T-helper 2 cell treated with Interferon-gamma antibody and Interleukin-4, amounts not matched to agents 5 μg/mL and 100 μg/mL, for 36 hours (primary cell): ENCODE results near the gene SLC35B2.

Experiments
- DNase-seq: peaks from one replicate; pipeline ENCODE4 v3.0.0; 2021; ENCODE audit warnings: low spot score
- H3K27ac Mint-ChIP-seq: one replicate; pipeline ENCODE4 v1.8.0; 2021; ENCODE audit warnings: mild to moderate bottlenecking, mixed read lengths
- H3K27me3 Mint-ChIP-seq: one replicate; pipeline ENCODE4 v1.8.0; 2021; ENCODE audit warnings: low read depth, mixed read lengths
- H3K36me3 Mint-ChIP-seq: one replicate; pipeline ENCODE4 v1.8.0; 2021; ENCODE audit warnings: low read depth, mixed read lengths
- H3K4me1 Mint-ChIP-seq: one replicate; pipeline ENCODE4 v1.8.0; 2021; ENCODE audit warnings: low read depth, mixed read lengths
- H3K4me3 Mint-ChIP-seq: one replicate; pipeline ENCODE4 v1.8.0; 2022; ENCODE audit warnings: mild to moderate bottlenecking, moderate library complexity, mixed read lengths
- H3K9me3 Mint-ChIP-seq: one replicate; pipeline ENCODE4 v1.8.0; 2021; ENCODE audit warnings: mixed read lengths

Gene SLC35B2

DNA sequence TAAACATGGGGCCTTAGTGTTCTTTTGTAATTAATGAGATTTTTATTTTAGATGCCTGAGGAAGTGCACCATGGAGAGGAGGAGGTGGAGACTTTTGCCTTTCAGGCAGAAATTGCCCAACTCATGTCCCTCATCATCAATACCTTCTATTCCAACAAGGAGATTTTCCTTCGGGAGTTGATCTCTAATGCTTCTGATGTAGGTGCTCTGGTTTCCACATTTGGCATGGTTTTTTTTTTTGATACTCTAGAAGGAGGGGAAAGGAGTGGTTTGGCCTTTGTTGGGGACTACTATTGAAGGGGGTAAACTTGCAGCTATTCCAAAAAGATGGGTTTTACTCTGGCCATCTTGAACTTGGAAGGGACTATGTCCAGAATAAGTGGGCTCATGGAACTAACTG, 8.7 kb downstream of the SLC35B2 start:
- Mint-ChIP-seq H3K36me3 (peaks cover 64% of the 10 kb centered on the region), H3K4me3 (peak overlapping the region; percentile 98), H3K27ac (peak overlapping the region; percentile 97), H3K27me3 (peaks cover 2% of the 10 kb centered on the region), H3K9me3 (no peaks in the 10 kb centered on the region), H3K4me1 (peaks cover 41% of the 10 kb centered on the region)
- DNase-seq = no peak

DNA sequence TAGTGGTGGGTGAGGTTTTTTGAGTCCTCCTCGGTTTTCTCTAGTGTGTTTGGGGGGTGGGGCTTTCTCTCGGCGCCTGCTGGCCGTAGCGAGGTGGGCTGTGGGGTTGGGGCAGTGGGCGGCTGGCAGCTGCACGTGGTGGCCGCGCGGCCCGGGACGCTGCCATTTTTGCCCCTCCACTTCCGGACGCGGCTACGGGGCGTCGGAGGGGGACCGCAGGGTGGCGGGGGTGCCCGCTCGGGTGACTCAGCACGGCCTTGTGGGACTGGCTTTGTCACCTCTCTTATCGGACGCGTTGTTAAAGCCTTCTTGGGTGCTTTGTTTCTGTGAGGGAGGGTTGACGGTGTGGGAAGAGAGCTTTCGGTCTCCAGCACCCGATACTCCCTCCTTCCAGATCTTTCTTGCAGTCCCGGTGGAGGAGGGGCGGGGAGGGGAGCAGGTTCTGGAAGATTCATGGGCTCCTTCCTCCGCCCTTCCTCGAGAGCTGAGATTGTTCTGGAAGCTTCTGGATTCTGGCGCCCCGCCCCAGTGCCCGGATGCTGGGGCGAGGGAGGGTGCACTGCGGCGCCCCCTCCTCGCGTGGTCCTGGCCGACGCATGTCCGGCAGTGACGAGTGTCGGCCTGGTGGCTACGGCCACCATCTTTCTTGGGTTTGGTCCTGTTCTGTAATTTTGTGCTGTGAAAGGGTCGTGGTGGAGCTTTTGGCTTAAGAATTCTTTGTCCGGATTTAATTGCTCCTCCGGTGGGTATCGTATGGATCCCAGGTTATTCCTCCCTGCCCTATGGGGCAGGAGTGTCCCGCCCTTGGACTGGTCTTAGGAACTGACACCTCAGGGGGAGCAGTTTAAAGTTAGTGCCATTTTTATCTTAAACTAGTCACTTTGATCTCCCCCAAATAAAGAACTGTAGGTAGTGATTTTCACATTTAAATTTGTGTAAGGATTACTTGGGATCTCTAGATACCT, 9.7 kb downstream of the SLC35B2 start:
- Mint-ChIP-seq H3K9me3 (no peaks in the 10 kb centered on the region), H3K27ac (peak overlapping the region; percentile 97), H3K36me3 (peaks cover 54% of the 10 kb centered on the region), H3K4me1 (peaks cover 33% of the 10 kb centered on the region), H3K27me3 (peaks cover 2% of the 10 kb centered on the region), H3K4me3 (peak overlapping the region; percentile 98)
- peak; percentile 86 for DNase-seq

DNA sequence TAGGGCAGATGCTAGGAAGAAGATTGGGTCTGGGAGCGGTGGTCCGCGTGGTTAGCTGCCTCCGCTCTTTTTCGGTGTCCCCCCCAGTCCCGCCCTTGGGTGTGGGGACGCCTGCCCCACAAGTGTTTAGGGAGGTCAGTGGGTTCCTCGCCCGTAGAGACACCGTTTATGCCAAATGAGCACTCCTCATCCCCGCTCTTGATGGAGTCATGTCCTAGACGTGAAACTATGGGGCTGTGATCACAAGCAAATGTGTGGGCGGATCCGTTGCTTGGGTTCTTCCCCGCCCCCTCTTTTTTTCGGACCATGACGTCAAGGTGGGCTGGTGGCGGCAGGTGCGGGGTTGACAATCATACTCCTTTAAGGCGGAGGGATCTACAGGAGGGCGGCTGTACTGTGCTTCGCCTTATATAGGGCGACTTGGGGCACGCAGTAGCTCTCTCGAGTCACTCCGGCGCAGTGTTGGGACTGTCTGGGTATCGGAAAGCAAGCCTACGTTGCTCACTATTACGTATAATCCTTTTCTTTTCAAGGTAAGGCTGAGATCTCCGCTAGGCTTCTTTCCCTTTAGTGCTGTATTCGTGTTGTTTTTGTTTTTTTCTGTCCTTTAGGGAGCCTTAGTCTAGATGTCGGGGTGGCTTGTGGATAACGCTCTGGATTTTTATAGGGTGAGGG, 10.5 kb downstream of the SLC35B2 start, which contains the start of gene HSP90AB1:
Gene HSP90AB1, plus strand, starts transcription at position 439 of the 675 bp plus-strand sequence. CDS start 1,529 bp downstream, outside the sequence.
- H3K4me1 Mint-ChIP-seq = peaks cover 31% of the 10 kb centered on the region
- H3K4me3 Mint-ChIP-seq = peak within 1 kb of the TSS; percentile 98
- H3K27ac Mint-ChIP-seq = peak within 1 kb of the TSS; percentile 97
- H3K36me3 Mint-ChIP-seq = peaks cover 46% of the 10 kb centered on the region
- H3K27me3 Mint-ChIP-seq = peaks cover 2% of the 10 kb centered on the region
- no peaks in the 10 kb centered on the region for H3K9me3 Mint-ChIP-seq
- DNase-seq = peak; percentile 98

DNA sequence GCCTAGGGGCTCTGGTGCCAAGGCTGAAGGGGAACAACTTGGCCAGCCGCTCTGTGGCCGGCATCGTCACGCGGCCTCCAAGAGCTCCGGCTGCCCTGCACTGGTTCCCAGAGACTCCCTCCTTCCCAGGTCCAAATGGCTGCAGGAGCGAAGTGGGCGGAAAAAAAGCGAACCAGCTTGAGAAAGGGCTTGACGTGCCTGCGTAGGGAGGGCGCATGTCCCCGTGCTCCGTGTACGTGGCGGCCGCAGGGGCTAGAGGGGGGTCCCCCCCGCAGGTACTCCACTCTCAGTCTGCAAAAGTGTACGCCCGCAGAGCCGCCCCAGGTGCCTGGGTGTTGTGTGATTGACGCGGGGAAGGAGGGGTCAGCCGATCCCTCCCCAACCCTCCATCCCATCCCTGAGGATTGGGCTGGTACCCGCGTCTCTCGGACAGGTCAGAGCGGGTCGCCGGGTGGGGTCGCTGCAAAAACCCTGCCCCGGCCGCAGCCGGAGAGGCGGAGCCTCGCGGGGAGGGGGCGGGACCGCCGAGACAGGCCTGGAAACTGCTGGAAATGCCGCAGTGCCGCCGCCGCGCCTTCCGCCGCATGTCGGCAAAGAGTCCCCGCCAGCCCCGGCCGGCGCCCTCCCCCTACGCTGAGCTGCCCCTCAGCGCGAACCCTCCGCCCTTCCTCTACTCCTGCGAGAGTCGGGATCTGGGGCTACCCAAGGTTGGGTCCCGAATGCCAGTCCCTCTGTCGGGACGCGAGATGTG, 11.2 kb downstream of the SLC35B2 start:
- Mint-ChIP-seq H3K27ac (peak overlapping the region; percentile 97), H3K27me3 (peaks cover 2% of the 10 kb centered on the region), H3K36me3 (peaks cover 40% of the 10 kb centered on the region), H3K9me3 (no peaks in the 10 kb centered on the region), H3K4me3 (peak overlapping the region; percentile 98), H3K4me1 (peaks cover 29% of the 10 kb centered on the region)
- DNase-seq = peak; percentile 91

DNA sequence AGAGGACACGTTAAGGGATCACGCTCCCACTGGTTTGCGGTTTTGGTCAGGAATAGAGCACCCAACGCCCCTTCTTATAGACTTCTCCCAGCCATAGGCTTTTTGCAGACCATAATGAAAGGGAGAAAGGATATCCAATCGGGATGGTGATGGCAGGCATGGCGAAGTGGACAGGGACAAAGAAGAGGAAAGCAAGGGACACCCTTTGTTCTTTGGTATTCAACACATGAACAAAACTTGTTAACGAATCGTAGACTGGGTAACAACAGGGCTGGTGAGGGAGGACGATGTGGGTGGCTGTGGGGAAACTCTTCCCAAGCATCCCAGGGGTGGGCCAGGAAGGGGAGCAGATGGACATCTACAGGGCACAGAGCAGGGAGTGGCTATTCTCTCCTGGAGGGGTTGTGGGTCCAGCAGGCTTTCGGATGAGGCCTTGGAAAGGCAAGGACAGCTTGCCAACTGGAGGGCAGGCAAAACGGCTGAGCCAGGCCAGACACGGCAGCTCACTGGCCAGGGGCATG, 11.9 kb downstream of the SLC35B2 start:
- peaks cover 33% of the 10 kb centered on the region for H3K36me3 Mint-ChIP-seq
- H3K9me3 Mint-ChIP-seq = no peaks in the 10 kb centered on the region
- DNase-seq = no peak
- H3K4me1 Mint-ChIP-seq = peaks cover 29% of the 10 kb centered on the region
- H3K27ac Mint-ChIP-seq = peak overlapping the region; percentile 80
- H3K4me3 Mint-ChIP-seq = peak overlapping the region; percentile 98
- H3K27me3 Mint-ChIP-seq = peaks cover 2% of the 10 kb centered on the region

DNA sequence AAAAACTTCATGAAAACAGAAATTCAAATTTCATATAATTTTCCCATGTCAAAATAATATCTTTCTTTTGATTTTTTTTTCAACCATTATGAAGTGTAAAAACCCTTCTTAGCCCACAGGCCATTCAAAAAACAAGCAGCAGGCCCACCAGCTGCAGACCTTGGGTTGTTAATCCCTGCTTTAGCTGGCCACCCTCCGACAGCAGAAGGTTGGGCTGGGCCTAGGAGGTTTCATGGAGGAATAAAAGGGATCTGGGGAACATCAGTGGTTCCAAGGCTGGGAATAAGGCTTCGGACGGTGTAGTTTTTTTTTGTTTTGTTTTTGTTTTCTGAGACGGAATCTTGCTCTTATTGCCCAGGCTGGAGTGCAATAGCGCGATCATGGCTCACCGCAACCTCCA, 14.0 kb downstream of the SLC35B2 start:
- no peak for DNase-seq
- Mint-ChIP-seq H3K36me3 (peaks cover 12% of the 10 kb centered on the region), H3K4me3 (no peak overlapping the region), H3K9me3 (no peaks in the 10 kb centered on the region), H3K27ac (no peak overlapping the region), H3K27me3 (peaks cover 2% of the 10 kb centered on the region), H3K4me1 (peaks cover 12% of the 10 kb centered on the region)

DNA sequence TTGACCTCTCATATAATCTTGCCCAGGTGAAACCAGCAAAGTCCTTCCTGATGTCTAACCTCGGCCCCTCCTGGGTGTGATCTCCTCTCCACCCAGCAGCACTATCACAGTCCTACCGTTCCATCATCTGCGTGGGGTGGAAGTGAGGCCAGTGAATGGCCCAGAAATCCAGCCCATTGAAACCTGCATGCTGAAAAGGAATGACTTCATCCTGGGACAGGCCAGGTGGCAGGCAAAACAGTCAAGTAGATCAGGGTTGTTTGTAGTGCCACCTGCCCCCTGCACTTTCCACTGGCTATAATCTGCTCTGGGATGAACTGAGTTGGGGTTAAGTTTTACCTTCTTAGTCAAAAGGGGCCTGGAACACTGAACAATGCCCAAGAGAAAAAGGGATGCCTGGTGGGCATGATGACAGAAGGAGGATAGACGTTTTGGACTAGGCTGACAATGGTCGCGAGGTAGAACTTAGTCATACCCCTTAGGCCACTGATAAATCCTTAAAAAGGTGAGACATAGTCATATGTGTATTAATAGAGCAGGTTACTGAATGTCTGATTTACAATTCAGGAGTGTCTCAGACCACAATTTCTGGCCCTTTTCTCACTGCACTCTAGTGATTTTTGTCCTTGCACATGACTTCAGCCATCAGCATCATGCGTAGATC, 18.5 kb downstream of the SLC35B2 start:
- H3K4me3 Mint-ChIP-seq = peak overlapping the region; percentile 91
- no peaks in the 10 kb centered on the region for H3K36me3 Mint-ChIP-seq
- peak overlapping the region; percentile 29 for H3K27ac Mint-ChIP-seq
- DNase-seq = no peak
- no peaks in the 10 kb centered on the region for H3K27me3 Mint-ChIP-seq
- H3K4me1 Mint-ChIP-seq = peaks cover 8% of the 10 kb centered on the region
- no peaks in the 10 kb centered on the region for H3K9me3 Mint-ChIP-seq

DNA sequence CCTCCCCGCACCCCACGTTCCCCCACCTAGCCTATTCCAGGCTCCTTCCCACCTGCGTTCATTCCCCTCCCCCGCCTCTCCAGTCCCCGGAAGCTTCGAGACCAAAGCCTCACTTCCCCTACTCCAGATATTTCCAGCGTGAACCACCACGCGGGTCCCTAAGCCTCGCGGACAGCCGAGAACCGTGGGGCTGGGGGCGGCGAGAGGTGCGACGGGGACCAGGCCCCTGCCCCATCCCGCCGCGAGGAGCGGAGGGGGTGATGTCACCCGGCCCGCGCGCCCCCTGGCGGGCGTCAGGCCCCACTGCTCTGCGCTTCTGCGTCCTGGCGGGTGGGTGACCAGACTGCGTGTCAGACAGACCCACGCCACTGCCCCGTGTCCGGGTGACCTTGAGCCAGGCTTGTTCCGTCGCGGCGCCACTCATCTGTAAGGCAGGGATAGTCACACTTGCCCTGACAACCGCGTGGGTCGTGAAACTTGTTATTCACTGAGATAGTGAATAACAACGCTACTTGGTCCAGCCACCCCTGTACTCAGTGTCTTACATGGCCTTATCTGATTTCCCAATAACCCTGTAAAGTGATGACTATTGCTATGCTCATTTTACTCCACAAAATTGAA, 19.4 kb downstream of the SLC35B2 start:
- H3K36me3 Mint-ChIP-seq = peaks cover 1% of the 10 kb centered on the region
- peaks cover 9% of the 10 kb centered on the region for H3K4me1 Mint-ChIP-seq
- H3K27me3 Mint-ChIP-seq = no peaks in the 10 kb centered on the region
- DNase-seq = peak; percentile 92
- no peaks in the 10 kb centered on the region for H3K9me3 Mint-ChIP-seq
- H3K27ac Mint-ChIP-seq = peak overlapping the region; percentile 96
- peak overlapping the region; percentile 91 for H3K4me3 Mint-ChIP-seq

DNA sequence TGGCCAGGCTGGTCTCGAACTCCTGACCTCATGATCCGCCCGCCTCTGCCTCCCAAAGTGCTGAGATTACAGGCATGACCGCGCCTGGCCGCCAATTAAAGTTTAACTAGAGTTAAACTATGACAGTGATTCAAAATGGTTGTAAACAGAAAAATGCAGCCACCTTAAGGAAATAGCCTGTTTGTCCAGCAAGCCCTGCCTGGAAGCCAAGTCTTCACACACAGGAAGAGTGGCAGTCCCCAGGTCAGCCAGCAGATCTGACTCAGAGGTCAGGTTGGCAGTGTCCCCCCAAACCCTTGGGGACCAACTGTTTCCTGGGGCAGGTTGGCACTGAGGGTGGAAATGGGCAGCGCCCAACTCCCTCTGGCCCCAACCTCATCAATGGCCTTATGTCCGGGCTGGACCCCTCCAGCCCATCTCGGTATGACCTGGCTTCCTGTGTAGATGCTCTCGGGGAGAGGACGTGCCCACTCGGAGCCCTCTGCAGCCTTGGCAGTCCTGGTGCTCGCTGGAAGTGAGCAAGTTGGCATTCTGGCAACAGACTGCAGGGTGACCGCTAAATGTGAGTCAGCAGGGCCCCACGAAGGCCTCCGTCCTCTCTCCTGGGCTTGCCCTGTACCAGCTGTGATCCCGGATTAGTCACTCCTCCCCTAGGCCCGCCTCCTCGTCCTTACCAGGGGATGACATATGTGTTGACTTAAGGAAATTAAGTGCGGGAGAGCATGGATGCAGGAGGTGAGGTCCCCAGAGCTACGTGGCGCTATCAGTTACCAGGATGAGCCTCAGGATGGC, 20.1 kb downstream of the SLC35B2 start:
- peak overlapping the region; percentile 91 for H3K4me3 Mint-ChIP-seq
- H3K4me1 Mint-ChIP-seq = peaks cover 10% of the 10 kb centered on the region
- peak; percentile 89 for DNase-seq
- H3K27me3 Mint-ChIP-seq = no peaks in the 10 kb centered on the region
- peak overlapping the region; percentile 96 for H3K27ac Mint-ChIP-seq
- H3K36me3 Mint-ChIP-seq = peaks cover 3% of the 10 kb centered on the region
- H3K9me3 Mint-ChIP-seq = no peaks in the 10 kb centered on the region

DNA sequence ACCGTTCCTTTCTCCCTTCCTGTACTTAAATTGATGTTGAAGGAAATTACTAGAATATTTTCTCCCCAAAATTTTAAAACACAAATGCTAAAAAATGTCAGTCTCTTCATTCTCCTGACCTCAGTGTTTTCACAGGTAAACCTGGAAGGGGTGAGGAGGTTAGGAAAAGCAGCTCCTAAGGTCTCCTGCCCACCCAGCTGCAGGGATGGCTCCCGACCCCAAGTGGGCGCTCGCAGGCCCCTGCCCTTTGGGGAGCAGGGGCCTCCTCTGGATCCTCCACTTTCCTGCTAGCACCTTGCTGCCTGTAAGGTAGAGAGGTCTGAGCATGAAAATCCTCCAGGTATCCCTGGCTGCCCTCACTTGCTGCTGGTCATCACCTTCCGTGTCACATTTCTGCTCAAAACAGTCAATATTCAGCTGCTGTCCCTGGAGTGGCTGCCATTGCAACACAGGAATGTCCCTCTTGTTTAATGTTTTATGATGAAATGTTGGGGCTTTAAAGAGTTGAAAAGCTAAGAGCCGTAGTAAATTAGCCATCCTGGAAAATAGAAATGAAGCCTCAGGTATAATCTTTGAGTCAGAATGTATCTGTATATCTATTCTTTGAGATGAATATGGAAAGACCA, 21.3 kb downstream of the SLC35B2 start:
- DNase-seq = no peak
- Mint-ChIP-seq H3K9me3 (no peaks in the 10 kb centered on the region), H3K4me1 (peaks cover 10% of the 10 kb centered on the region), H3K27ac (no peak overlapping the region), H3K36me3 (peaks cover 6% of the 10 kb centered on the region), H3K4me3 (no peak overlapping the region), H3K27me3 (no peaks in the 10 kb centered on the region)

DNA sequence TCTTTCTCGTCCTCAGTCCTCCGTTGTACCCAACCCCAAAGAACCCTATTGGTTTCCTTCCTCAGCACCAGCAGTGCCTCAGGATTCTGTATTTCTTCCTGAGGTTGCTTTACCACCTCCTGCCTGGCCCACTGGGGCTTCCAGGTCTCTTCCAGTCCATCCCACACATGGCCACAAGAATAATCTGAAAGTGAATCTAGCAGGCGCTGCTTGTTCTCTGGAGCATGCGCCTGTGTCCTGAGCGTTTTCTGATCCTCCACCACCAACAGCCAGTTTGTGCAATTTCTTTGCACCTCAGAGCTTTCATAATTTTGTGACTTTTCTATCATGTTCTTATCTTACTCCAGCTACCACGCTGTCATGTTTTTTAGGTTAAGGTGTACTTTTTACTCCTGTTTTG, 22.1 kb downstream of the SLC35B2 start:
- no peaks in the 10 kb centered on the region for H3K9me3 Mint-ChIP-seq
- H3K27ac Mint-ChIP-seq = no peak overlapping the region
- no peak overlapping the region for H3K4me3 Mint-ChIP-seq

More for the DNA sequence above, 22.1 kb downstream of the SLC35B2 start:
- no peaks in the 10 kb centered on the region for H3K27me3 Mint-ChIP-seq
- H3K4me1 Mint-ChIP-seq = peaks cover 10% of the 10 kb centered on the region
- no peak for DNase-seq
- peaks cover 11% of the 10 kb centered on the region for H3K36me3 Mint-ChIP-seq
